Omental fat pad (tissue), 4 donors: Measurements from ENCODE around the gene BHLHE40. TPM values are rescaled to one million over a fixed set of nuclear protein-coding genes. Genes with fewer than 3 reads are reported as not detected.
A peak's percentile ranks its signal among the peaks of the same experiment; 100 is the strongest.

Source experiments
- ATAC-seq: fragments of 150-250 bp; one replicate; pipeline ENCODE4 v1.9.1; 2016; ENCODE audit warnings: mild to moderate bottlenecking, moderate library complexity; ENCODE audit not compliant: low FRiP score
- DNase-seq: peaks from one replicate; pipeline ENCODE4 v3.0.0-alpha.2; 2019; ENCODE audit warnings: low spot score
- CTCF ChIP-seq, 3 donors: fragments of 450-650 bp; IDR thresholded peaks; one replicate each; pipeline ENCODE4 v1.5.1; 2016 to 2017; ENCODE audit warnings: antibody characterized with exemption in 3 of 3, mild to moderate bottlenecking in 3 of 3, moderate library complexity in 2 of 3
- total RNA-seq, 4 donors: library from RNA; depleted of rRNA; stranded (reverse); fragments of >200 nt; gene quantifications; one replicate each; pipeline ENCODE4 v1.1.0, GENCODE V29; 2016

The BHLHE40 gene
- total RNA-seq, 4 donors from 2014 or later, result 16.3 to 101 (median 59.1) TPM

- DNase-seq, result no peak
- no peak for TF ChIP-seq CTCF (IDR thresholded peaks at IDR 0.05)
- no peak for ATAC-seq
These were observed 42.2 kb downstream of the BHLHE40 start for GRCh38 chr3:5021116-5022092.

GRCh38 chr3:5022187-5022965, 43.1 kb downstream of the BHLHE40 start:
- DNase-seq, result no peak

GRCh38 chr3:5022966-5023776, 43.9 kb downstream of the BHLHE40 start:
- DNase-seq, result no peak
- peak; percentile 55 for ATAC-seq

More at GRCh38 chr3:5022187-5022965, 43.1 kb downstream of the BHLHE40 start:
- ATAC-seq, result no peak
- no peak for TF ChIP-seq CTCF (IDR thresholded peaks at IDR 0.05)

GRCh38 chr3:5023777-5024346, 44.6 kb downstream of the BHLHE40 start:
- ATAC-seq, result no peak
- no peak for TF ChIP-seq CTCF (IDR thresholded peaks at IDR 0.05)
- DNase-seq, result no peak

More at GRCh38 chr3:5022966-5023776, 43.9 kb downstream of the BHLHE40 start:
- no peak for TF ChIP-seq CTCF (IDR thresholded peaks at IDR 0.05)

- DNase-seq (no peak), ATAC-seq (no peak)
- TF ChIP-seq CTCF (IDR thresholded peaks at IDR 0.05), result no peak
These were observed 46.8 kb downstream of the BHLHE40 start for GRCh38 chr3:5026046-5026362.

GRCh38 chr3:5029715-5030114, 50.5 kb downstream of the BHLHE40 start:
- DNase-seq, result no peak
- no peak for ATAC-seq
- no peak for TF ChIP-seq CTCF (IDR thresholded peaks at IDR 0.05)
